GM12892 (cell line): Measurements from ENCODE around the gene MTUS2.

Experiments
- DNase-seq: peaks from one replicate; pipeline ENCODE4 v3.0.0; 2011; ENCODE audit not compliant: insufficient read length
- FAIRE-seq: peaks from 2 replicates; lab custom pipeline; 2011; peaks lifted over from hg19 to GRCh38; lab: Jason Lieb, UNC
- POLR2A ChIP-seq: IDR thresholded peaks from 2 replicates; pipeline ENCODE4 v1.6.1; 2011; ENCODE audit warnings: low read depth, low read length, control low read depth
- POLR2AphosphoS5 ChIP-seq: IDR thresholded peaks from 2 replicates; pipeline ENCODE4 v1.6.1; 2011; ENCODE audit warnings: low read depth, low read length, control low read depth
- TAF1 ChIP-seq: IDR thresholded peaks from 2 replicates; pipeline ENCODE4 v1.6.1; 2011; ENCODE audit warnings: low read depth, mild to moderate bottlenecking, control low read depth, low read length, borderline replicate concordance

MTUS2 gene

GRCh38 chr13:29405401-29405800 is 585.3 kb downstream of the MTUS2 start:
- no peak for TF ChIP-seq TAF1
- TF ChIP-seq POLR2AphosphoS5: no peak
- TF ChIP-seq POLR2A: no peak
- FAIRE-seq (no peak), DNase-seq (no peak)

GRCh38 chr13:29411481-29411880 is 591.3 kb downstream of the MTUS2 start:
- TF ChIP-seq TAF1 (no peak), POLR2AphosphoS5 (no peak), POLR2A (no peak)
- no peak for FAIRE-seq

GRCh38 chr13:29418026-29418425 is 597.9 kb downstream of the MTUS2 start:
- FAIRE-seq: no peak
- DNase-seq: no peak
- no peak for TF ChIP-seq POLR2AphosphoS5
- TF ChIP-seq TAF1: no peak

More at GRCh38 chr13:29411481-29411880, 591.3 kb downstream of the MTUS2 start:
- no peak for DNase-seq

GRCh38 chr13:29421118-29421517 is 601.0 kb downstream of the MTUS2 start:
- FAIRE-seq (no peak), DNase-seq (no peak)
- no peak for TF ChIP-seq POLR2AphosphoS5
- TF ChIP-seq TAF1: no peak
- TF ChIP-seq POLR2A: no peak

- no peak for TF ChIP-seq POLR2A
- DNase-seq: no peak
- FAIRE-seq: no peak
Observed at GRCh38 chr13:29422015-29422414, 601.9 kb downstream of the MTUS2 start.

- FAIRE-seq (no peak), DNase-seq (no peak)
- TF ChIP-seq POLR2A (no peak), POLR2AphosphoS5 (no peak), TAF1 (no peak)
Observed at GRCh38 chr13:29423050-29423449, 602.9 kb downstream of the MTUS2 start.

GRCh38 chr13:29427937-29428309 is 607.8 kb downstream of the MTUS2 start:
- no peak for FAIRE-seq
- TF ChIP-seq POLR2A (no peak), POLR2AphosphoS5 (no peak), TAF1 (no peak)
- DNase-seq: no peak

- FAIRE-seq (no peak), DNase-seq (no peak)
Observed at GRCh38 chr13:29428310-29429181, 608.4 kb downstream of the MTUS2 start.

GRCh38 chr13:29429286-29429900 is 609.3 kb downstream of the MTUS2 start:
- TF ChIP-seq POLR2AphosphoS5 (no peak), TAF1 (no peak), POLR2A (no peak)
- DNase-seq: no peak
- no peak for FAIRE-seq

More at GRCh38 chr13:29428310-29429181, 608.4 kb downstream of the MTUS2 start:
- no peak for TF ChIP-seq TAF1
- TF ChIP-seq POLR2A: no peak
- TF ChIP-seq POLR2AphosphoS5: no peak

- no peak for FAIRE-seq
- no peak for DNase-seq
Observed at GRCh38 chr13:29434217-29434945, 614.2 kb downstream of the MTUS2 start.

GRCh38 chr13:29435125-29435911 is 615.2 kb downstream of the MTUS2 start:
- TF ChIP-seq TAF1: no peak
- no peak for TF ChIP-seq POLR2AphosphoS5
- TF ChIP-seq POLR2A: no peak
- DNase-seq (no peak), FAIRE-seq (no peak)

More at GRCh38 chr13:29434217-29434945, 614.2 kb downstream of the MTUS2 start:
- TF ChIP-seq POLR2A: no peak
- TF ChIP-seq POLR2AphosphoS5: no peak
- TF ChIP-seq TAF1: no peak
